ENCODE results near the gene ZNF750.

ZNF750 gene

DNA sequence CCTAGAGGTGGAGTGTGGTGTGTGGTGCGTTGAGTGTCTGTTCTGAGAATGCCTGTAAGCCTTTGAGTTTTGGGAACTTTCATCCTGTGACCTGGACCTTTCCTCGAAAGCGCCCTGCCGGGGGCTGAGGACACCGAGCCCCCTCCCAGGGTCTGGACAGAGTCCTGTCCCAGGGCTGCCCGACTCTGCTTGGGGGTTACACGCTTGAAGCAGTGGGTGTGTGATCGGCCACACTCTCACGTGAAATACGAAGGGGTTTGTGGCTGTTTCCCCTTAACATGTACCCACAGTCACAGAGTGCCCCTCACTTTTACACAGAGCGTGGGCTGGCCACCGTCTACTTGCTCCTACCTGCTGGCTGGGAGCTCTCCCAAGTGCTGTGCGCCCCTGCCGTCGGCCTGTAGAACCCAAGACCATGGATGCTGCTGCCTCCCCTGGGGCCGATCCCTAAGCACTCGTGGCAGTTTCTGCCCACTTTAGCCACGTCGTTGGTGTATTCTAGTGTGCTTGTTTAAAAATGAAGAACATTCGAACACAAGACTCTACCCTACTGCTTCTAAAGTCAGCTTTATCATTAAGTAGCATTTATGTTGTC is 6.8 kb downstream of the ZNF750 start:
- no peak for FAIRE-seq

DNA sequence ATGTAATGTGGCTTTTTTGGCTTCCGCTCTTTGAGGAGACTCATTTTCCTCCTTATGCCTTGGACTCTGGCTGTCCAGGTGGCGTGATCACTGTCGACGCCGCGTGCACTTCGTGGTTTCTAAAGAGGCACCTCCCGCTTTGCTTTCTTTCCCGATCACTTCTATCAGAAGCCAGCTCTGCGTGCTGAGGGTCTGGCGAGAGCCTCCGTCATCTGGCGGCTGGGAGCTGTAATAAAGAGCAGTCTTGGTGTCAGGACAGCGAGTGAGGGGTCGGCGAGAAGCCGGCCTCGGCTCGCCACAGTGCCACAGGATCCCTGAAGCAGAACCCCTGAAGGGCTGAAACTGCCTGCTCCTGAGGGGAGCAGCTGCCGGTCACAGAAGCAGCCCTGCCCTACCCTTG is 7.4 kb downstream of the ZNF750 start:
- no peak for FAIRE-seq

DNA sequence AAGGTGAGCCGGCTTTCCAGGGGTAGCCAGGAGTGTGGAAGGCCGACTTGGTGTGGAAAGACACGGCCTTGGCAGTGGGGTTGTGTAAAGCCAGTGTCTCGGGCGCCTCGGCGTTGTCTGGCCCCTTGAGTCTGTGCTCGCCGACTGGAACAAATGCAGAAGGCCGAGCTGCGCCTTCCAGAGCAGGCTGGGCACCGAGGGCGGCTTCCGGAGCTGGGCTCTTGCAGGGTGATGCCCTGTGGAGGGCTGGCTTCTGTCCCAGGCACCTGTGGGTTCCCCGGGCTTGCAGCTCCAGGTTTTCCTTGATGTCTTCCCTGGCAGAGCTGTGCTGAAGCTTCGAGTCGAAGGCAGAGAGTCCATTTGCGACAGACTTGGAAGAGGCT is 8.0 kb downstream of the ZNF750 start:
- FAIRE-seq = no peak

DNA sequence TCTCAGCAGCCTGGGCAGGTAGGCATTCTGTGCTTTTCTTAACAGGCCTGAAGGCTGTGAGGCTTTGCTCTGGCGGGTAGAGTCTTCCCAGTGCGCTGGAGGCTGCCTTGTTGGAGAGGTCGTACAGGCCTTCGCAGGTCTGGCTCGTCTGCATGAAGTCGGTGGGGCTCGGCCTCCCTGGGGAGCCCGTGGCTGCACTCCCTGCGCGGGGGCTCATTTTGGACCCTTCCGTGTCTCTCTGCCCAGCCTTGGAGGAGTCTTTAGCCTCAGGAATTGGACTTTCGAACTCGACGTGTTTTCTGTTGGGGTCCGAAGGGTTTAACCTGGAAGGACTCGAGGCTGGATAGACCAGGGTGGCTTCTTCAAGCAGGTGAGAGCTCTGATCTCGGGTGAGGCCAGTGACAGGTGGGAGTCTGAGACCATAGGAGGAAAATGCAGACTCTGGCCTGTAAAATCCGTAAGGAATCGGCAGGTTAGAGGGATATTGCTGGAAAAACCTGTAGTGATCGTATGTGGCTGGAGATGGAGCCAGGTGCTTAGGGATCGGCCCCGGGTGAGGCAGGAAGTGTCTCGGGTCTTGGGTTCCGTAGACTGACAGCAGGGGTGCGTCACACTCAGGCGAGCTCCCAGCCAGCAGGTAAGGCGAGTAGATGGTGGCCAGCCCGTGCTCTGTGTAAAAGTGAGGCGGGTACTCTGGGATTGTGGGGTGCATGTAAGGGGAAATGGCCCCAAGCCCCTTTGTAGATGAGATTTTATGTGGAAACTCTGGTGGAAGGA is 8.6 kb downstream of the ZNF750 start:
- no peak for FAIRE-seq

DNA sequence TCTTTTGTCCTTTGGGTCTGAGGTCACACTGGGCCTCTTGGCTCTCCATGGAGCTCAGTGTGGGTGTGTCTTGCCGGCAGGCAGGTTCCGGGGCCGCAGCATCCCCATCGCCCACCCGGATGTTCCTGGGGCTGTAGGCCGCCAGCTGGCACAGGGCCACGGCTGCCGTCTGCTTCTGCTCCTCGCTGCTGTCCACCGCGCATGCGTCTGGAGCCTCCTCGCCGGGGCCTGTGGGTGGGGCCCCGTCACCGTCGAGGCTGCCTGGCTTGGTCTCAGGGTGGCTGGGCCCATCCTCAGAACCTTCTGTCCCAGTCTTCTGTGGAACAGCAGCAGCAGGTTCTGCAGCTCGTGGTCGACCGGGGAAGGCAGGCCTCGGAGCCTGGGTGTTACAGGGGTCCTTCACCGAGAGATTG is 9.6 kb downstream of the ZNF750 start:
- no peak for FAIRE-seq

DNA sequence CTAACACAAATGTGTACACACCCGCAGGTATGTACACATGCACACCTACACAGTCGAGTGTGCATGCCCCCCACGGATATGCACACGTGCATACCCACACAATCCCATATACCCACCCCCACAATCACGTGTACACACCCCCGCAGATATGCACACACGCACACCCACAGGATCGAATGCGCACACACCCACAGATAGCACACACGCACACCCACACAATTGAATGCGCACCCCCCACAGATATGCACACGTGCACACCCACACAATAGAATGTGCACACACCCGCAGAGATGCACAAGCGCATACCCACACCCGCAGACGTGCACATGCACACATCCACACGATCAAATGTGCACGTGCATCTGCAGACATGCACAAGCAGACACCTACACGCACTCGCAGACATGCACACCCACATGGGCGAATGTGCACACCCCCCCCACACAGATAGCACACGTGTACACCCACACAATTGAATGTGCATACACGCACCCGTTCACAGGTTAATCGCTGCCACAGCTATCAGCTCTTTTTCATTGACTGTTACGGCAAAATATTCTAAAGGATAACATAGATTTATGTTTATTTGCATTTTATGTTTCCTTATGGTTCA is 10.8 kb downstream of the ZNF750 start:
- no peak for FAIRE-seq

DNA sequence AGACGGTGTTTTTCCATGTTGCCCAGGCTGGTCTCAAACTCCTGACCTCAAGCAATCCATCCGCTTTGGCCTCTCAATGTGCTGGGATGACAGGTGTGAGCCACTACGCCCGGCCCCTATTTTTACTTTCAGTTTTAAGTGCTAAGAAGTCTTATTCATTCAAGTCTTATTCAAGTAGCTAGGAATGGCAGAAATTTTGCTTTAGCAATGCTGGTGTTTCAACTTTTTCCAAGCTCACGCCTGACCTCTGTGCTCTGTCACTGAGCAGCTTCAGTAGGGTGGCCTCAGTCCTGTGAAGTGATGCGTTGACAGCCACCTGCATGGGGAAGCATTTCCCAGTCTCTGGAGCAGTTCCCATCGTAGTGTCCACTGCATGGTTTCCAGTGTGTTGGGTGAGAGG is 12.9 kb downstream of the ZNF750 start:
- FAIRE-seq = no peak

DNA sequence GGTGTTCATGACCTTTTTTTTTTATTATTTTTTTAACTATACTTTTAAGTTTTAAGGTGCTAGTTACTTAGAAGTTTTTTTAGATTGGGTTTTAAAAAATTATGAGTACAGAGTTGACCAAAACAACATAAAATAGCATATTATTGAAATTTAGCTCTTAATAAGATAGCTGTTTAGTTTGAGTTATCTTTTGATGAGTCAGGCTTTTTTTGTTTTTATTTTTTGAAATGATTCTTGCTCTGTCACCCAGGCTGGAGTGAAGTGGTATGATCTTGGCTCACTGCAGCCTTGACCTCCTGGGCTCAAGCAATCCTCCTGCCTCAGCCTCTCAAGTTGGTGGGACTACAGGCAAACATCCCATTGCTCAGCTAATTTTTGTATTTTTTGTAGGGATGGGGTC is 13.6 kb downstream of the ZNF750 start:
- no peak for FAIRE-seq

DNA sequence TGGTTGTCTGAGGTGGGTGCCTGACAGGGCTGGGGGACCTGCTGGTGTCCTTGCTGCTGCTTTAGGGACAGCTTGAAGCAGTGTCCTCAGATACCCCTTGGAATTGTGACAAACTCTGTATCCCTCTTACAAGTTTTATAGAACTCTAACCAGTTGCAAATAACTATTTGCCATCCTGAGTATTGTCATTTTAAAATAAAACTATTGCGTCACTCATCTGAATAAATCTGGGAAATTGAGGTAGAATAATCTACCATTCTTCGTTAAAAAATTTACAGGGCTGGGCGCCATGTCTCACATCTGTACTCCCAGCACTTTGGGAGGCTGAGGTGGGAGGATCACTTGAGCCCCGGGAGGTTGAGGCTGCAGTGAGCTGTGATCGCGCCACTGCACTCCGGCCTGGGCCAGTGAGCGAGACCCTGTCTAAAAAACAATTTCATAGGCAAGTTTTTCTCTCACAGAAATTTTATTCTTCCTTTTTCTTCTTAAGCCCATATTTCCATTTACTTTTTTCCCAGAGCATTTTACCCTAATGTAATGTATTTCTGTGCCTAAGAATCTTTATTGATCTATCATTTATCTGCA is 14.2 kb downstream of the ZNF750 start:
- no peak for FAIRE-seq

DNA sequence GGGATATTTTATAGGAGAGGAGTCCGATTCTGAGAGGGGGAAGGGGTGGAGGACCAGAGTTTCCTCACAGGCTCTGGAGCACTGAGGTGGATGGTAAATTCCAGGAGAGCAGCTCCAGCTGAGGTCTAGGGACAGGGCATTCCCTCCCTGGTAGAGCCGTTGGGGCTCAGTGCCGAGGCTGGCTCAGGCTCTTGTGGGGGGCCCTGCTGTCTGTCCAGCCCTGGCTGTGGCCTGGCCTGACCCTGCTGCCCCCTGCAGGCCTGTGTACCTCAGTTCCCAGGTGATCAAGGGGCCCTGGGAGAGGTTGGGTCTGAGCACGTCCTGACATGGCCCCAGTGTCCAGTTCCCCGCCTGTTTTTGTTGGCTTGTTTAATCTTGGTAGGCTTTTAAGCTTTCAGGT is 16.8 kb downstream of the ZNF750 start:
- no peak for FAIRE-seq

DNA sequence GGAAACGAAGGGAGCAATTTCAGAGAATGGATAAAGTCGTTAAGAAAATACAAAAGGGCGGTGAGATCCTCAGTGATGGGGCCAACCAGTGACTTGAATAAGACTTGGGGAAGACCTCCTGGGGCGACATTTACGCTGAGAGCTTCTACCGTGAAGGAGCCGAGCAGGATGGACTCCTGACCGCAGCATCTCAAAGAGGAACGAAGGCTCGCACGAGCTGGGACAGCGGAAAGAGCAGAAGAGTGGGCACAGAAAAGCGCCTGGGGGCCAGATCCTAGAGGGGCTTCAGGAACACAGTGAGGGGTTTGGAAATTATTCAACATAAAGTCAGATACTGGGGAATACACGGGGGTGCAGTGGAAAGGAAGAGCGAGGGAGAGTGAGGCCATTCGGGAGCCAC is 17.5 kb downstream of the ZNF750 start:
- no peak for FAIRE-seq

DNA sequence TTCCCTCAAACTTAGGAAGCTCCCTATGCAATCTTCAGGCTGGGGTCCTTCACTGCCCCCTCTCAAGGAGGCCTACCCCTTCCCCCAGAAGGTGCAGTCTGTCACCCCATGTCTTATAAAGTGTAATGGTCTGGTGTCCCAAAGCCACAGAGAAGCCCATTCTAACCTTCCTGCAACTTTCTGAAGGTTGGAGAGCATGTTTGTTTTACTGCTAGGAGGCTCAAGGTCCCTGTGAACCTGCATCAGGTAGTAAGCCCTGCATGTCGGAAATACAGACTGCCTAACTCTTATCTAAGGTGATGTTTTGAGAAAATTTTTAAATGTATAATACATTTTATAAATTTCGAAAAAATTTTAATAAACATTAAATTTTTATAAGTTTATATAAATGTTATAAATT is 18.3 kb downstream of the ZNF750 start:
- no peak for FAIRE-seq

DNA sequence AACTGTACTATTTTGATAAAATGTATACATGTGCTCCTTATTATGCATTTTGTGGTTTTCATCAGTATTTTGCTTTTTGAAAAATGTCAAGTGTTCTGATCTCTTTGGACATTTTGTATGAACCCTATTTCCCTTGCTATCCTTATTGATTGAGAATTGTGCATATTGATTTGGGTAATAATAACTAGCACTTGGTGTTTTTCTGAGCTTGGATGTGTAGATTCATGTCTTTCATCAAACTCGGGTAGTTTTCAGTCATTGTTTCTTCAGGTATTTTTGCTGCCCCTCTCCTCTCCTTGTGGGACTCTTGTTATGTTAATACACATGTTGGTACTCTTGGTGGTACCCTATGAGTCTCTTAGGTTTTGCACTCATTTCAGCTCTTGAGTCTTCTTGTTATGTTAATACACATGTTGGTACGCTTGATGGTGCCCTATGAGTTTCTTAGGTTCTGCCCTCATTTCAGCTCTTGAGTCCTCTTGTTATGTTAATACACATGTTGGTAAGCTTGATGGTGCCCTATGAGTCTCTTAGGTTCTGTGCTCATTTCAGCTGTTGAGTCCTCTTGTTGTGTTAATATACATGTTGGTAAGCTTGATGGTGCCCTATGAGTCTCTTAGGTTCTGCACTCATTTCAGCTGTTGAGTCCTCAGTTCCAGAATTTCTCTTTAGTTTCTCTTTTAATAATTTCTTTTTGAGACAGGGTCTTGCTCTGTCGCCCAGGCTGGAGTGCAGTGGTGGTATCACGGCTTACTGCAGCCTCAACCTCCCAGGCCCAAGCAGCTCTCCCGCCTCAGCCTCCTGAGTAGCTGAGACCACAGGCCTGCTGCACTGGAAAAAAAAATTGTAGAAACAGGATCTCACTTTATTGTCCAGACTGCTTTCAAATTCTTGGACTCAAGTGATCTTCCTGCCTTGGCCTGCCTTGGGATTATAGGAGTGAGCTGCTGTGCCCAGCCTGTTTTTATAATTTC is 19.3 kb downstream of the ZNF750 start:
- no peak for FAIRE-seq

DNA sequence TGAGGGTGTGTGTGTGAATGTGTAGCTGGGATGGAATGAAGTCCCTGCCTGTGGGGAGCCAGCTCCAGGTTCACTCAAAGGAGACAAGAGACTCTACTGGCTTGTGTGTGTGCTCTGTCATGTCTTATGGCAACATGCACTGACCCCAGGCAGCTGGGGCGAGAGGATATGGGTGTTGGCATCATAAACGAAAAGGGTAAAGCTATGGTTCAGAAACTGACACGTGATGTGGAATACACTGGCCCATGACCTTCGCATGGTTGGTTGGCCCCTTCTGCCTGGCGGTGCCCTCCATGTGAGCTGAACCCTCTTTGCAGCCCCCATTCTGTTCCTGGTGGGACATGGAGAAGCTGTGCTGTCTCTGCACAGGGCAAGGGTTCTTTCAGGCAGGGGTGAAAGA is 21.9 kb downstream of the ZNF750 start:
- FAIRE-seq = no peak

DNA sequence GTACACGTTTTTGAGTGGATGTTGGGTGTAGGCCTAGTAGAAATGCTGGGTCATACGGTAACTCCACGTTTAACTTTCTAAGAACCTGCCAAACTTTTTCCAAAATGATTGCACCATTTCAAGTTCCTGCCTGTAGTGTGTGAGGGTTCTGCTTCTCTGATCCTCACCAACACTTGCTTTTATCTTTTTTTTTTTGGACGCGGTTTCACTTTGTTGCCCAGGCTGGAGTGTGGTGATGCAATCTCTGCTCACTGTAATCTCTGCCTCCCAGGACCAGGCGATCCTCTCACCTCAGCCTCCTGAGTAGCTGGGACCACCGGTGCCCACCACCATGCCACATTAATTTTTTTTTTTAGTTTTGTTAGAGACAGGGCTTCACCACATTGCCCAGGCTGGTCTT is 23.5 kb downstream of the ZNF750 start:
- no peak for FAIRE-seq

DNA sequence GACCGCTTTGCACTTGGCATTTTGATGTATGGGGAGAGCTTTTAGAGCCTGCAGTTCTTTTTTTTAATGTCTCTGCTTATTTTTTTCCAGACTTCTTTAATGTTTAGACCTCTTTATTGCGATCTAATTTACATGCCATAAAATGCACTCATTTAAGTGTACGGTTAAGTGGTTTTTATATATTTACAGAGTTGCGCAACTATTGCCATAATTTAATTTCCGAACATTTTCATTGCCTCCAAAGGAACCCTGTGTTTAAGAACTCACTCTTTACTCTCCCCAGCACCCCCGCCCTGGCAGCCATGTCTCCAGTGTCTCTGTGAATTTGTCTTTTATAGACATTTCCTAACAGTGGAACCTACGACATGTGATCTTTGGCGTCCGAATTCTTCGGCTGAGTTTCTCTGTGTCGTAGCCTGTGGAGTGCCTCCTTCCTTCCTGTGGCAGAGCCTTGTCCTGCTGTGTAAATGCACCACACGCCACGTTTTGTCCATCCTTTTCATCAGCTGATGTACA is 24.0 kb downstream of the ZNF750 start:
- FAIRE-seq = no peak

DNA sequence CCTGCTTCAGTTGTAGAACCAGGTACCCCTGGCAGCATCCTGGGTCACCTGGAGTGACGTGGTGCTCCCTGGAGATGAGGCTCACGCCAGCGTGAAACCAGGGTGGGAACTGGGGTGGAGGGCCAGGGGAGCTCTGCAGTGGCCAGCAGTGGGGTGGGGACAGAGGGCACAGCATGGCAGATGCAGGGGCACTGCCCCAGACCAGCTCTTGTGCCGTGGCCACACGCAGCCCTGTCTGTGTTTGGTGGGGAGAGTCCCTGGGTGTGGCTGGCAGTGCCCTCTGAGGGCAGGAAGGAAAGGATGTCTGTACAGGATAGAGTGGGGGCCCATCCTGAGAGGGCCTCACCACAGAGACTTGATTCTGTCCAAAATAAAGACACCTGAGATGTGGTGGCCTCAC is 24.5 kb downstream of the ZNF750 start:
- no peak for FAIRE-seq

DNA sequence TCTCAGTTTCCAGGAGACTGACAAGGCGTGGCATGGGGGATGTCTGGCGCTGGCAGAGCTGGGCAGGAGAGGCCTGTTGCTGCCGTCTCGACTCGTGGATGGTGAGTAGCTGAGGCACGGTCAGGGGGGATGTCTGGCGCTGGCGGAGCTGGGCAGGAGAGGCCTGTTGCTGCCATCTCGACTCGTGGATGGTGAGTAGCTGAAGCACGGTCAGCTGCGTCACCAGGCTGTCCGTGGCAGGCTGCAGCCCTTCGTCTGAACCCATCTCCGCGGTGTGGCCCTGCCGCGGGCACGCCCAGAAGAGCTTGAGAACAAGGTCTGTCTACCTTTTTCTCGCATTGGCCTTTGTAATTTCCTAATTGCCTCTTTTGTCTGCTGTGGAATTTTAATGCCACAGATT is 25.0 kb downstream of the ZNF750 start:
- FAIRE-seq = no peak

DNA sequence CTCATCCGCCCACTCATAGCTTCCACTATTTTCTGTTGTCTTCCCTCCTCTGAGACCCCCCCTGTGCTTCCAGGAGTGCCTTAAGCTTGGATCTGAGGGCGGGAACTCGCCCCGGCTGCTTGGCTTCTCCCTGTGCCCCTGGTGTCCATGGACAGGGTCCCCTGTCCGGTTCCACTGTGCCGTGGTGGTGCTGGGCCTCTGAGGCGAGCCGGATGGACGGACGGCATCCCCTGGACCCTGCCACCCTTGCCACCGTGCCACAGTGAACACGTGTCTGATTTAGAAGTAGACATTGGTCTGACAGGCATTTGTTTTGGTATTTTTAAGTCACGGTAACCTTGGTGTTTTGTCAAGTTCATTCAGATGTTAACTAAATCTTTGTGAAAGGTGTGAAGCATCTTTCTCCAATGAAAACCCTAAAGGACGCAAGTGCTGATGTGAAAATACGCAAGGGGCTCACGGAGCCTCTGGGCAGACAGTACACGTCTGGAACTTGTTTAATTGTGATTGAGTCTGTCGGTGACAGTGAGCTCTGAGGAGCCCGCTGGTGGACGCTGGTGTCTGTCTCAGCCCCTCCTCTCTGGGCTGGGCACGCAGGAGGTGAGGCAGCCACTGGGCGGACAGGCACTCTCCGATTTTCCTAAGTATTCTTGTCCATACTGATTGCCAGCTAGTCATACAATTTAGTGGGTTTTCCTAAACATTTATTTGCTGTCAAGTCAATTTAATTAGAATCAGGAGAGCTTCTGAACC is 26.3 kb downstream of the ZNF750 start:
- no peak for FAIRE-seq

DNA sequence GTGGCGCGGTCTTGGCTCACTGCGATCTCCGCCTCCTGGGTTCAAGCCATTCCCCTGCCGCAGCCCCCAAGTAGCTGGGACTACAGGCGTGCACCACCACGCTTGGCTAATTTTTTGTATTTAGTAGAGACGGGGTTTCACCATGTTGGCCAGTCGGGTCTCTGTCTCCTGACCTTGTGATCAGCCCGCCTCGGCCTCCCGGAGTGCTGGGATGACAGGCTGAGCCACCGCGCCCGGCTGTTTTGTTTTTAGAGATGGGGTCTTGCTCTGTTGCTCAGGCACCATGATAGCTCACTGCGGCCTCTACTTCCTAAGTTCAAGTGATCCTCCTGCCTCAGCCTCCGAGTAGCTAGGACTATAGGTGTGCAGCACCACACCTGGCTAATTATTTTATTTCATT is 27.2 kb downstream of the ZNF750 start:
- no peak for FAIRE-seq

DNA sequence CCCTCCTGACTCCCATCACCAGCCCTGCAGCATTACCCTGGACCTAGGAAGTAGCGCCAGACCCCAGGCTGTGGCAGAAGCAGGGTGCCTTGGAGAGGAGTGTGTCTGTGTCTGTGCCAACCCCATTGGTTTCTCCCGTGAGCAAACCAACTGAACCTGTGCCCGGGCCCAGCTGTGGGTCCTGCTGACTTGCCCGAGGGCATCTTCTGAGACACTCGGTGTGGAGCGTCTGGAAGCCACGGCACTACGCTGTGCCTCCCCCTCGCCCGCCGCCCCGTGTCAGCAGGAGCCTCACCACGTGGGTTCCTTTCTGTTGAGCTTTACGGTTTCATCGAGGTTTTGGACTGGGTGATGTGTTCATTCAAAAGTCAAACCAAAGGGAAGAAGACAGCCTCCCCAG is 27.8 kb downstream of the ZNF750 start:
- FAIRE-seq = no peak
